Measurements from ENCODE around the gene PROB1. TPM values are rescaled to one million over a fixed set of nuclear protein-coding genes. Genes with fewer than 3 reads are reported as not detected.
"Not testable (repeated sequence)": the region's sequence is repeated elsewhere in the genome, so short reads cannot be mapped to it uniquely, and the experiment has no call there.

Gene PROB1
- polyA plus RNA-seq, 1 donor from 2014 or later, result 0.74 TPM

- Histone ChIP-seq H3K27ac (ENCODE audit: low read length) (no peak overlapping the region), H4K20me1 (ENCODE audit: insufficient read depth) (no peaks in the 10 kb centered on the region), H3K9me2 (ENCODE audit: insufficient read depth, low read length) (no peaks in the 10 kb centered on the region), H3K4me2 (ENCODE audit: low read length) (no peak overlapping the region), H3K9ac (ENCODE audit: low read length) (no peak overlapping the region), H3K79me2 (replicated peaks; ENCODE audit: insufficient read depth, low read length) (no peaks in the 10 kb centered on the region), H3K36me3 (ENCODE audit: insufficient read depth, low read length) (no peaks in the 10 kb centered on the region), H3F3A (ENCODE audit: insufficient read depth, low read length, poor library complexity, severe bottlenecking) (no peaks in the 10 kb centered on the region), H3K4me3 (ENCODE audit: low read length) (no peak overlapping the region), H3K9me3 (ENCODE audit: low read length) (no peaks in the 10 kb centered on the region), H3K27me3 (ENCODE audit: insufficient read depth, low read depth, low read length) (peaks cover 16% of the 10 kb centered on the region), H2AFZ (ENCODE audit: low read depth, low read length) (no peak overlapping the region)
- TF ChIP-seq, protein P1, sequence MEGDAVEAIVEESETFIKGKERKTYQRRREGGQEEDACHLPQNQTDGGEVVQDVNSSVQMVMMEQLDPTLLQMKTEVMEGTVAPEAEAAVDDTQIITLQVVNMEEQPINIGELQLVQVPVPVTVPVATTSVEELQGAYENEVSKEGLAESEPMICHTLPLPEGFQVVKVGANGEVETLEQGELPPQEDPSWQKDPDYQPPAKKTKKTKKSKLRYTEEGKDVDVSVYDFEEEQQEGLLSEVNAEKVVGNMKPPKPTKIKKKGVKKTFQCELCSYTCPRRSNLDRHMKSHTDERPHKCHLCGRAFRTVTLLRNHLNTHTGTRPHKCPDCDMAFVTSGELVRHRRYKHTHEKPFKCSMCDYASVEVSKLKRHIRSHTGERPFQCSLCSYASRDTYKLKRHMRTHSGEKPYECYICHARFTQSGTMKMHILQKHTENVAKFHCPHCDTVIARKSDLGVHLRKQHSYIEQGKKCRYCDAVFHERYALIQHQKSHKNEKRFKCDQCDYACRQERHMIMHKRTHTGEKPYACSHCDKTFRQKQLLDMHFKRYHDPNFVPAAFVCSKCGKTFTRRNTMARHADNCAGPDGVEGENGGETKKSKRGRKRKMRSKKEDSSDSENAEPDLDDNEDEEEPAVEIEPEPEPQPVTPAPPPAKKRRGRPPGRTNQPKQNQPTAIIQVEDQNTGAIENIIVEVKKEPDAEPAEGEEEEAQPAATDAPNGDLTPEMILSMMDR (IDR thresholded peaks at IDR 0.05; ENCODE audit: poor library complexity, severe bottlenecking), result no peak
- TF ChIP-seq EZH2 (IDR thresholded peaks at IDR 0.05; ENCODE audit: borderline replicate concordance, insufficient read depth, low read length, poor library complexity, severe bottlenecking) (no peak), MXI1 (conservative IDR thresholded peaks at IDR 0.05; ENCODE audit: poor library complexity, severe bottlenecking) (no peak), RAD21 (conservative IDR thresholded peaks at IDR 0.05) (no peak), POLR2AphosphoS5 (IDR thresholded peaks at IDR 0.05) (no peak)
- TF ChIP-seq, protein P2, sequence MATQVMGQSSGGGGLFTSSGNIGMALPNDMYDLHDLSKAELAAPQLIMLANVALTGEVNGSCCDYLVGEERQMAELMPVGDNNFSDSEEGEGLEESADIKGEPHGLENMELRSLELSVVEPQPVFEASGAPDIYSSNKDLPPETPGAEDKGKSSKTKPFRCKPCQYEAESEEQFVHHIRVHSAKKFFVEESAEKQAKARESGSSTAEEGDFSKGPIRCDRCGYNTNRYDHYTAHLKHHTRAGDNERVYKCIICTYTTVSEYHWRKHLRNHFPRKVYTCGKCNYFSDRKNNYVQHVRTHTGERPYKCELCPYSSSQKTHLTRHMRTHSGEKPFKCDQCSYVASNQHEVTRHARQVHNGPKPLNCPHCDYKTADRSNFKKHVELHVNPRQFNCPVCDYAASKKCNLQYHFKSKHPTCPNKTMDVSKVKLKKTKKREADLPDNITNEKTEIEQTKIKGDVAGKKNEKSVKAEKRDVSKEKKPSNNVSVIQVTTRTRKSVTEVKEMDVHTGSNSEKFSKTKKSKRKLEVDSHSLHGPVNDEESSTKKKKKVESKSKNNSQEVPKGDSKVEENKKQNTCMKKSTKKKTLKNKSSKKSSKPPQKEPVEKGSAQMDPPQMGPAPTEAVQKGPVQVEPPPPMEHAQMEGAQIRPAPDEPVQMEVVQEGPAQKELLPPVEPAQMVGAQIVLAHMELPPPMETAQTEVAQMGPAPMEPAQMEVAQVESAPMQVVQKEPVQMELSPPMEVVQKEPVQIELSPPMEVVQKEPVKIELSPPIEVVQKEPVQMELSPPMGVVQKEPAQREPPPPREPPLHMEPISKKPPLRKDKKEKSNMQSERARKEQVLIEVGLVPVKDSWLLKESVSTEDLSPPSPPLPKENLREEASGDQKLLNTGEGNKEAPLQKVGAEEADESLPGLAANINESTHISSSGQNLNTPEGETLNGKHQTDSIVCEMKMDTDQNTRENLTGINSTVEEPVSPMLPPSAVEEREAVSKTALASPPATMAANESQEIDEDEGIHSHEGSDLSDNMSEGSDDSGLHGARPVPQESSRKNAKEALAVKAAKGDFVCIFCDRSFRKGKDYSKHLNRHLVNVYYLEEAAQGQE (IDR thresholded peaks at IDR 0.05; ENCODE audit: borderline replicate concordance), result no peak
Observed at GRCh38 chr5:139387611-139388197, 7.2 kb downstream of the PROB1 start.

- not testable (repeated sequence) for H3K27me3 ChIP-seq (ENCODE audit: insufficient read depth, low read depth, low read length); H3K36me3 ChIP-seq (ENCODE audit: insufficient read depth, low read length); H3K4me3 ChIP-seq (ENCODE audit: low read length); H3K9ac ChIP-seq (ENCODE audit: low read length); H2AFZ ChIP-seq (ENCODE audit: low read depth, low read length); H3K9me3 ChIP-seq (ENCODE audit: low read length); H3K9me2 ChIP-seq (ENCODE audit: insufficient read depth, low read length); H3K4me2 ChIP-seq (ENCODE audit: low read length); H3K27ac ChIP-seq (ENCODE audit: low read length); H4K20me1 ChIP-seq (ENCODE audit: insufficient read depth); H3K79me2 ChIP-seq (replicated peaks; ENCODE audit: insufficient read depth, low read length); H3F3A ChIP-seq (ENCODE audit: insufficient read depth, low read length, poor library complexity, severe bottlenecking)
Observed at GRCh38 chr5:139386956-139387355, 7.9 kb downstream of the PROB1 start.

GRCh38 chr5:139386050-139386438 is 8.9 kb downstream of the PROB1 start:
- Histone ChIP-seq H3F3A (ENCODE audit: insufficient read depth, low read length, poor library complexity, severe bottlenecking) (no peaks in the 10 kb centered on the region), H3K9me2 (ENCODE audit: insufficient read depth, low read length) (no peaks in the 10 kb centered on the region), H4K20me1 (ENCODE audit: insufficient read depth) (no peaks in the 10 kb centered on the region), H3K9me3 (ENCODE audit: low read length) (no peaks in the 10 kb centered on the region), H3K27ac (ENCODE audit: low read length) (no peak overlapping the region), H2AFZ (ENCODE audit: low read depth, low read length) (no peak overlapping the region), H3K36me3 (ENCODE audit: insufficient read depth, low read length) (no peaks in the 10 kb centered on the region), H3K27me3 (ENCODE audit: insufficient read depth, low read depth, low read length) (no peaks in the 10 kb centered on the region), H3K4me2 (ENCODE audit: low read length) (no peak overlapping the region), H3K9ac (ENCODE audit: low read length) (no peak overlapping the region), H3K4me3 (ENCODE audit: low read length) (no peak overlapping the region), H3K79me2 (replicated peaks; ENCODE audit: insufficient read depth, low read length) (no peaks in the 10 kb centered on the region)
- TF ChIP-seq SMC3 (conservative IDR thresholded peaks at IDR 0.05; ENCODE audit: poor library complexity) (no peak), TAF1 (IDR thresholded peaks at IDR 0.05; ENCODE audit: low read depth) (no peak), EZH2 (IDR thresholded peaks at IDR 0.05; ENCODE audit: borderline replicate concordance, insufficient read depth, low read length, poor library complexity, severe bottlenecking) (no peak), MXI1 (conservative IDR thresholded peaks at IDR 0.05; ENCODE audit: poor library complexity, severe bottlenecking) (no peak), POLR2AphosphoS5 (IDR thresholded peaks at IDR 0.05) (no peak), RAD21 (conservative IDR thresholded peaks at IDR 0.05) (no peak), EP300 (conservative IDR thresholded peaks at IDR 0.05; ENCODE audit: poor library complexity, severe bottlenecking) (no peak)
- TF ChIP-seq, protein P1 (IDR thresholded peaks at IDR 0.05; ENCODE audit: poor library complexity, severe bottlenecking), result no peak
- TF ChIP-seq, protein P2 (IDR thresholded peaks at IDR 0.05; ENCODE audit: borderline replicate concordance), result no peak
